WERI-Rb-1 (cell line): ENCODE data around the gene SHBG.

Source experiments
- DNase-seq: peaks from one replicate; pipeline ENCODE4 v3.0.0-alpha.2; 2020
- H3K27ac ChIP-seq: fragments of 250-450 bp; sonication (Bioruptor Pico); 2 replicates; pipeline ENCODE4 v1.5.1; 2020; ENCODE audit warnings: mild to moderate bottlenecking, moderate library complexity
- H3K27me3 ChIP-seq: fragments of 250-450 bp; sonication (Bioruptor Pico); 2 replicates; pipeline ENCODE4 v1.5.1; 2021; ENCODE audit warnings: mild to moderate bottlenecking, low read depth, moderate library complexity; ENCODE audit not compliant: insufficient read depth, severe bottlenecking
- H3K36me3 ChIP-seq: fragments of 250-450 bp; sonication (Bioruptor Pico); 2 replicates; pipeline ENCODE4 v1.5.1; 2020; ENCODE audit warnings: mild to moderate bottlenecking, moderate library complexity
- H3K4me3 ChIP-seq: 2 replicates; pipeline ENCODE4 v1.5.1; 2011; ENCODE audit warnings: low read depth, mild to moderate bottlenecking, control low read depth, low read length
- H3K9me3 ChIP-seq: fragments of 250-450 bp; sonication (Bioruptor Pico); 2 replicates; pipeline ENCODE4 v1.5.1; 2021; ENCODE audit warnings: mild to moderate bottlenecking, moderate library complexity; ENCODE audit not compliant: severe bottlenecking
- CTCF ChIP-seq: IDR thresholded peaks from 2 replicates; pipeline ENCODE4 v1.5.1; 2011; ENCODE audit warnings: low read depth, mild to moderate bottlenecking, control low read depth, inconsistent platforms, low read length

SHBG gene

GRCh38 chr17:7610641-7611040, 19.3 kb upstream of the SHBG start:
- H3K36me3 ChIP-seq = peaks cover 38% of the 10 kb centered on the region
- no peak for DNase-seq
- TF ChIP-seq CTCF = no peak
- no peak overlapping the region for H3K27ac ChIP-seq
- no peaks in the 10 kb centered on the region for H3K9me3 ChIP-seq
- H3K27me3 ChIP-seq = no peaks in the 10 kb centered on the region
- no peak overlapping the region for H3K4me3 ChIP-seq

GRCh38 chr17:7611635-7612293, 18.2 kb upstream of the SHBG start:
- Histone ChIP-seq H3K27ac (no peak overlapping the region), H3K9me3 (no peaks in the 10 kb centered on the region), H3K27me3 (no peaks in the 10 kb centered on the region), H3K36me3 (peaks cover 30% of the 10 kb centered on the region), H3K4me3 (no peak overlapping the region)
- TF ChIP-seq CTCF = no peak
- DNase-seq = no peak

- H3K9me3 ChIP-seq = no peaks in the 10 kb centered on the region
- peaks cover 30% of the 10 kb centered on the region for H3K36me3 ChIP-seq
- H3K27ac ChIP-seq = no peak overlapping the region
- no peak overlapping the region for H3K4me3 ChIP-seq
- no peaks in the 10 kb centered on the region for H3K27me3 ChIP-seq
- no peak for TF ChIP-seq CTCF
- no peak for DNase-seq
These were observed 17.7 kb upstream of the SHBG start for GRCh38 chr17:7612294-7612640.

- Histone ChIP-seq H3K36me3 (peaks cover 27% of the 10 kb centered on the region), H3K9me3 (no peaks in the 10 kb centered on the region), H3K4me3 (peak overlapping the region; percentile 94), H3K27me3 (no peaks in the 10 kb centered on the region), H3K27ac (peak overlapping the region; percentile 72)
- 0 out of 2 replicates have a peak, but pooled peaks have one; percentile 11 for TF ChIP-seq CTCF
- DNase-seq = no peak
These were observed 16.0 kb upstream of the SHBG start for GRCh38 chr17:7613769-7614424.

- Histone ChIP-seq H3K27me3 (no peaks in the 10 kb centered on the region), H3K36me3 (peaks cover 25% of the 10 kb centered on the region), H3K27ac (peak within 1 kb of the TSS; percentile 78), H3K9me3 (no peaks in the 10 kb centered on the region), H3K4me3 (peak within 1 kb of the TSS; percentile 94)
- TF ChIP-seq CTCF = peak; percentile 77
- DNase-seq = peak; percentile 100
These were observed 15.3 kb upstream of the SHBG start, which contains the start of gene FXR2 for GRCh38 chr17:7614425-7615264. FXR2 (minus strand) TSS chr17:7614897; CDS start chr17:7614532, 365 bp downstream.
